ENCODE data around the gene SLC22A31.
A peak's percentile ranks its signal among the peaks of the same experiment; 100 is the strongest.
"Not testable (repeated sequence)": the region's sequence is repeated elsewhere in the genome, so short reads cannot be mapped to it uniquely, and the experiment has no call there.

Gene SLC22A31

GRCh38 chr16:89192956-89193575 lies 7.3 kb downstream of the SLC22A31 start:
- peak; percentile 75 to 79 for DNase-seq

- peak; percentile 85 to 88 for DNase-seq
Observed at GRCh38 chr16:89192186-89192955, 8.0 kb downstream of the SLC22A31 start.

DNA sequence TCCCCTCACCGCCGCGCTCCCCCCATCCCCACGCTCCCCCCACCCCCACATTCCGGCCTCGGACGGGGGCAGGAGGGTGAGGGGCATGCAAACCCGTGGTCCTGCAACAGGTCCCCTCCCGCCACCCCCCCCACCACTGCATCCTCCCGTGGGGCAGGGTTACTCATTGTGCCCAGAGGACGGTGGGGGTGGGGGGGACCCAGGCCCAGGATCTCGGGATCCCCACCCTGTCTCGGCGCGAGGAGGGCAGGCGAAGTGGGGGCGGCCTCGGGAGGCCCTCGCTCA lies 8.5 kb downstream of the SLC22A31 start:
- peak in 1 of 2 experiments; percentile 23 for DNase-seq

DNA sequence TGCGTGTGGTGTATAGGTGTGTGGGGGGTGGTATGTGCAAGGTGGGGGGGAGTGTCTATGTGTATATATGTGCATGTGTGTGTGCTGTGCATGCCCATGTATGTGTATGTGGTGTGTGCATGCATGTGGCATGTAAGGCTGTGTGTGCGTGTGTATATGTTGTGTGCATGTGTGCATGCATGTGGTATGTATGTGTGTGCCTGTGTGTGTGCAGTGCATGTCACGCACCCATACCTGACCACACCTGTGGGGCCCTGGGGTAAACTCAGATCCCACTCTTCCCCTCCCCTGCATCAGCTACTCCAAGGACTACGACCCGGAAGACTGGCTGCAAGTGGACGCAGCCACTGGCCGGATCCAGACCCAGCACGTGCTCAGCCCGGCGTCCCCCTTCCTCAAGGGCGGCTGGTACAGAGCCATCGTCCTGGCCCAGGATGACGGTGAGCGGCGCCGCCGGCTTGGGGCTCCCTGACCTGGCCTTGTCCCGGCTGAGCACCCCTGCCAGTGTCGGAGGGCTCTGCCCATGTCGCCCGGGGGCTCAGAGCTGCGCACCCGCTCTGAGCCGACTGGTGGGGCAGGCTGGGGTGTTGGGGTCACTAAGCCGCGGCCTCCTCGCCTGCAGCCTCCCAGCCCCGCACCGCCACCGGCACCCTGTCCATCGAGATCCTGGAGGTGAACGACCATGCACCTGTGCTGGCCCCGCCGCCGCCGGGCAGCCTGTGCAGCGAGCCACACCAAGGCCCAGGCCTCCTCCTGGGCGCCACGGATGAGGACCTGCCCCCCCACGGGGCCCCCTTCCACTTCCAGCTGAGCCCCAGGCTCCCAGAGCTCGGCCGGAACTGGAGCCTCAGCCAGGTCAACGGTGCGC lies 9.1 kb downstream of the SLC22A31 start:
- DNase-seq: no peak

DNA sequence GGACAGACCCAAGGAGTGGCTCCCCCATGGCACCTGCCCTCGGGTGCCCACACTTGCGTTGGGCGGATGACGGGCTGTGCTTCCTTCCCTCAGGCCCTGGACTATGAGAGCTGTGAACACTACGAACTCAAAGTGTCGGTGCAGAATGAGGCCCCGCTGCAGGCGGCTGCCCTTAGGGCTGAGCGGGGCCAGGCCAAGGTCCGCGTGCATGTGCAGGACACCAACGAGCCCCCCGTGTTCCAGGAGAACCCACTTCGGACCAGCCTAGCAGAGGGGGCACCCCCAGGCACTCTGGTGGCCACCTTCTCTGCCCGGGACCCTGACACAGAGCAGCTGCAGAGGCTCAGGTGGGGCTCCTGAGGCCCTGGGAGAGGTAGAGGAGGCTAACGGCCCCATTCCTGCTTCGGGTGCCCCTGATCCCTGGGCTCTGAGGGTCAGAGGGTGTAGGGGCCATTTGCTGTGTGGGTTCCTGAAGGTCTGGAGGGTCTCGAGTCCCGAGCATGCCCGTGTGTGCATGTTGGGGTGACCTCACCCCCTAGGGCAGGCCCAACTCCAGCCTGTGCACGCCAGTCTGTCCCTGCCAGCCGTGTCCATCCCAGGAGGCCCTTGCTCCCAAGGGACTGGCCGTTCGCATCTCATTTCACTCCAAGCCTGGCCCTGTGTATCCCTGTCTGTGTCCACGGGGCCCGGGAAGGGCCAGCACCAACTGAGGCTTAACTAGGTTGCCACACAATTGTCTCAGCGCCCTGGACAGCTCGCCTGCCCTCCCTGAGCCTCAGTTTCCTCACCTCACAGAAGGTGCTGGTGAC lies 10.0 kb downstream of the SLC22A31 start:
- no peak for DNase-seq

GRCh38 chr16:89189358-89190025 lies 10.8 kb downstream of the SLC22A31 start:
- no peak for DNase-seq

DNA sequence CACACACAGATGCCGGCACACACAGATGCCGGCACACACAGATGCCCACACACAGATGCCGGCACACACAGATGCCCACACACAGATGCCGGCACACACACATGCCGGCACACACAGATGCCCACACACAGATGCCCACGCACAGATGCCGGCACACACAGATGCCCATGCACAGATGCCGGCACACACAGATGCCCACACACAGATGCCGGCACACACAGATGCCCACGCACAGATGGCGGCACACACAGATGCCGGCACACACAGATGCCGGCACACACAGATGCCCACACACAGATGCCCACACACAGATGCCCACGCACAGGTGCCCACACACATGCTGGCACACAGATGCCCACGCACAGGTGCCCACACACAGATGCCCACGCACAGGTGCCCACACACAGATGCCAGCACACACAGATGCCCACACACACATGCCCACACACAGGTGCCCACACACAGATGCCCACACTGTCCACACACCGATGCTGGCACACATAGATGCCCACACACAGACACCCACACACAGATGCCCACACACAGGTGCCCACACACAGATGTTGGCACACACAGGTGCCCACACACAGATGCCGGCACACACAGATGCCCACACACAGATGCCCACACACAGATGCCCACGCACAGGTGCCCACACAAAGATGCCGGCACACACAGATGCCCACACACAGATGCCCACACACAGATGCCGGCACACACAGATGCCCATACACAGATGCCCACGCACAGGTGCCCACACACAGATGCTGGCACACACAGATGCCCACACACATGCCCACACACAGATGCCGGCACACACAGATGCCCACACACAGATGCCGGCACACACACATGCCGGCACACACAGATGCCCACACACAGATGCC lies 11.6 kb downstream of the SLC22A31 start:
- not testable (repeated sequence) for DNase-seq

- DNase-seq: no peak
Observed at GRCh38 chr16:89187770-89188392, 12.5 kb downstream of the SLC22A31 start.

DNA sequence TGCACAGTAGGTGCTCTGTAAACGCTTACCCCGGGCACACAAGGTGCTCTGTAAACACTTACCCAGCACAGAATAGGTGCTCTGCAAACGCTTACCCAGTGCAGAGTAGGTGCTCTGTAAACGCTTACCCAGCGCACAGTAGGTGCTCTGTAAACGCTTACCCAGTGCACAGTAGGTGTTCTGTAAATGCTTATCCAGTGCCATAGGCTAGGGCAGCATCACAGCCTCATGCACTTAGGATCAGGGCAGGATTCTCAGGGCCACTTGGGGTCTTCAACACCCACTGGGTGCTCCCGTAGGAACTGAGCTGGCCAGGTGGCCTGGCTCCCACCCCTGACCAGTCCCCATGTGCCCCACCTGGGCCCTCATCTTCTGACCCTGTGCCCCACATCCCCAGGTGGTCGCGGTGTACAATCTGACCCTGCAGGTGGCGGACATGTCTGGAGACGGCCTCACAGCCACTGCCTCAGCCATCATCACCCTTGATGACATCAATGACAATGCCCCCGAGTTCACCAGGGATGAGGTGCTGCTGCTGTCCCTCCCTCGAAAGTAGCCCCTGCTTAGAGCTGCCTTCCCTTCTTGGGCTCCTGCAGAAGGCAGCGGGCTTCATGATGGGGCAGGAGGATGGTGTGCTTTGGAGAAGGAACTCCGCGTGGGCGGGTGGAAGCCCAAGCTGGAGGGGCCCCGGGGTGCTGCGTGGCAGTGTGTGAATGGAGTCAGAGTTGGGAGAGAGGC lies 13.1 kb downstream of the SLC22A31 start:
- peak; percentile 60 to 61 for DNase-seq

DNA sequence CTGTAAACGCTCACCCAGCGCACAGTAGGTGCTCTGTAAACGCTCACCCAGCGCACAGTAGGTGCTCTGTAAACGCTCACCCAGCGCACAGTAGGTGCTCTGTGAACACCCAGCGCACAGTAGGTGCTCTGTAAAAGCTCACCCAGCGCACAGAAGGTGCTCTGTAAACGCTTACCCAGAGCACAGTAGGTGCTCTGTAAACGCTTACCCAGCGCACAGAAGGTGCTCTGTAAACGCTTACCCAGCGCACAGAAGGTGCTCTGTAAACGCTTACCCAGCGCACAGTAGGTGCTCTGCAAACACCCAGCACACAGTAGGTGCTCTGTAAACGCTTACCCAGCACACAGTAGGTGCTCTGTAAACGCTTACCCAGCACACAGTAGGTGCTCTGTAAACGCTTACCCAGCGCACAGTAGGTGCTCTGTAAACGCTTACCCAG lies 13.7 kb downstream of the SLC22A31 start:
- DNase-seq: peak in 1 of 2 experiments; percentile 40

- DNase-seq: not testable (repeated sequence)
Observed at GRCh38 chr16:89185887-89186592, 14.3 kb downstream of the SLC22A31 start.

DNA sequence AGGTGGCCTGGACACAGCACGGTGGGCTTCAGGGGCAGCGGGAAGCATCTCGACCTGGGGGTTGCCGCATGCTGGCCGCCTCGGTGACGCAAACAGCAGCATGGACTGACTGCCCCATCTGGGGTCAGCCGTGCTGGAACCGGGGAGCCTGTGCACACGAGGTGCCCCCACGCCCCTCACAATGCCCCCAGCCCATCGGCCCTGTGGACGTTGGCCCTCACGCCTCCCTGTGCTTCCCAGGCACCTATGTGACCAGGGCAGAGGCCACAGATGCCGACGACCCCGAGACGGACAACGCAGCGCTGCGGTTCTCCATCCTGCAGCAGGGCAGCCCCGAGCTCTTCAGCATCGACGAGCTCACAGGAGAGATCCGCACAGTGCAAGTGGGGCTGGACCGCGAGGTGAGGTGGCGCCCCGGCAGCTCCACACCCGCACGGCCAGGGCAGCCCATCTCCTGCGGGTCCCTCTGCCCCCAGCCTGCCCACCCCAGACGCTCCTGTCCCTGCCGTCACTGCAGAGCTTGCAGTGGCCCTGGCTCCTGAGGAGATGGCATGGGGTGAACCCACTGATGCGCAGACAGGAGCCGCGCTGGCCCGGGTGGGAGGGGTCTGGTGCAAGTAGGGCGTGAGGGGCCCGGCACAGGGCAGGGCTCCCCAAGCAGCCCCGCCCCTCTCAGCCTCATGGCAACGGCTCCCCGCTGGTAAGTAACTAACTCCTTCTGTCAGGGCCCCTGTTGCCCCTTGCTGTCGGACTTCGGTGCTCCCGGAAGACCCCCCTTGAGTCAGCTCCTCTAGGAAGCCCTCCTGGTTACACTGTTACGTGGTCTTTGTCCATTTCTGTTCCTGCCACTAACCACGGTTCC lies 15.2 kb downstream of the SLC22A31 start:
- no peak for DNase-seq

DNA sequence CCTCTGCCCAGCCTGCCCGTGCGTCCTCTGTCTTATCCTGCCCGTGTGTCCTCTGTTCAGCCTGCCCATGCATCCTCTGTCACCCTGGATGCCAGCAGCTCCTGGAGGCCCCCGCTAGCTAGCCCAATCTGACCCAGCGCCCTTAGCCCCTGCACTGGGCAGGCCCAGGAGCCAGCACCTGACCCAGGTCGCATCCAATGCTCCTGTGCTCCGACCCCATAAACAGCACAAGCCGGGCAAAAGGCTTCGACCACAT lies 15.7 kb downstream of the SLC22A31 start:
- no peak for DNase-seq

- DNase-seq: no peak
Observed at GRCh38 chr16:89183975-89184676, 16.2 kb downstream of the SLC22A31 start.

GRCh38 chr16:89183463-89183862 lies 16.9 kb downstream of the SLC22A31 start:
- no peak for DNase-seq

DNA sequence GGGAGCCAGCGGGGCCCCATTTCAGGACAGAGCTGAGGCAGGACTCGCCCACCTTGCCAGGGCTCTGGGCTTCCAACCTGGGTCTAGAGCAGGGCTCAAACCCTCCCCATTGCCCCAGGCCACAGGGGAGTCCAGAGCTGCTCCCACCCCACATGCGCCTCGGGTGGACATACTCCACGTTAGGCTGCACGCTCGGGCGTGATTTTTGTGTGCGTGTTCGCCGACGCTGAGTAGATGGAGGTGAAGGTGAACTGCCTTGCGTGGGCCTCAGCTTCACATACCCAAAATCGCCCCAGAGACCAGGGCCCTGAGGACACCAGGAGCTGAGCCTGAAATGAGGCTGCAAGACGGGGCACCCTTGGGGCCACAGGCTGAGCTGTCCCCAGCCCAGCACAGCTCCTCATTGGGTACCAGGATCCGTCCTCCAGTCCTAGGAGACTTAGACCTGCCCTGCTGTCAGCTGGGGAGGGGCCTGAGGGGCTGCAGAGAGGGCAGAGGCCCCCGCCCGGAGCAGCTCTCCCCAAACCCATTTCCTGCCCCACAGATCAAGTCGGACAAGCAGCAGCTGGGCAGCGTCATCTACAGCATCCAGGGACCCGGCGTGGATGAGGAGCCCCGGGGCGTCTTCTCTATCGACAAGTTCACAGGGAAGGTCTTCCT lies 20.6 kb downstream of the SLC22A31 start:
- no peak for DNase-seq

DNA sequence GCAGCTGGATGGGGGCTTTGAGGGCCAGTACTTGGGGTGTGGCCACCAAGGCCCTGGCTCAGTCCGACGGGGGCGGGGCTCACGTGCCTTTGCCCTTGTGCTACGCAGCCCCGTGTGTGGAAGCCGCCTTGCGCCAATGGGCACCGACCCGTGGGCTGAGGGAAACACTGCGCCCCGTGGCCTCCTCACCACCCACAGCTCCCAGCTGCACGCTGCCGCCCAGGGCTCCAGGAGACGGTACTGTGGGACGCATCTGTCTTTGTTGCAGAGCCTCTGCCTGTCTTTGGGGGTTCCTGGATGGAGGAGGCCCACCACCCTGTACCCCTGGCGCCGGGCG lies 21.2 kb downstream of the SLC22A31 start:
- no peak for DNase-seq
